ENCODE measurements around the gene C2orf15. TPM values are rescaled to one million over a fixed set of nuclear protein-coding genes. Genes with fewer than 3 reads are reported as not detected.
A peak's percentile ranks its signal among the peaks of the same experiment; 100 is the strongest.

C2orf15 gene
- total and polyA plus RNA-seq, 2 of the 8 experiments (the other 6 are each of a cell fraction or from before 2014, with no cell fraction given) = 3.6 to 6.5 TPM

DNA sequence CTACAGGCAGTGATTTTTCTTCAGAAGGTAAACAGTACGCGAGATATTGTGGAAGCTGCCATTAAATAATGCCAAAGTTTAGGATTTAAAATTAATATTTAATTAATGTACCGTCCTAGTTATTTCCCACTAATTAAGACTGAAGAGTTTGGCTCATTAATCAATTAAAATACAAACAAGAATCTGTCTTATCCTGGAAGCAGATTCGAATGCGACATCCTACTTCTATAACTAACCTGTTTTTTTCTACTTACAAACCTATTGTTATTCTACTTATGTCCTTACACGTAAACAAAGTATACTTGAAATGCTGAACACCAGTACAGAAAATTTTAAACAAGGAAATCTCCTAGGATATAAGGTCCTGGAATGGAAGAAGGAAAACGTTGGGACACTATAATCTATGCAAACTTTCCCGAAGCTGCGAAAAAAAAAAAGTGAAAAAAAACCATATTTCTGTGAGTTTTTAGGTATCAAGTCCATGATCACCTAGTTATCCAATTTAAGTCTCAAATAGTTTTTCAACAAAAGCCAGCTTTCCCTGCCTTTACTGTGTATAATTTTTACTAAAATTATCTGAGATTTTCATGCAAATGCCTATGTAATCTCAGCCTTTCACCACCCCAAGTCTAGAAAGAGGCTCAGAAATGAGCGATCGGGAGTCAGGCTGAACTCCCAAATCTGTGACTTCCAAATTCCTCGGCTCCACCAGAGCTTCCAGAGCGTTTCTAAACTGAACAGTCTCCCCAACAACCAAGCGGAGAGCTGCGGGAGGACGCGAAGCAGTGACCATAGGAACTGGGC is 1.2 kb upstream of the C2orf15 start:
- POLR2A ChIA-PET (ENCODE audit: partially characterized antibody) = interaction anchor here (0.6 to 5.0 kb wide), 10 partner anchors 8 to 1492 kb away, joined by 3 to 45 read pairs (median 4); partner anchors contain the start of genes LIPT1, MITD1, MRPL30 and TSGA10
- H3K9ac ChIP-seq (replicated peaks in 1 of 4; ENCODE audit: extremely low read depth in 1 of 4, low read depth in 3 of 4, low read length in 3 of 4) = peak overlapping the region in 3 of 4 experiments; percentile 31 to 44 (median 35); a peak in 4 of 7 replicates
- FAIRE-seq = no peak
- peak overlapping the region; percentile 86 to 89 for H3K4me2 ChIP-seq (ENCODE audit: insufficient read depth in 1 of 2, low read depth in 2 of 2, low read length in 2 of 2)
- H3K56ac ChIP-seq (replicated peaks; ENCODE audit: insufficient read length, low read depth, low read length) = no peak overlapping the region
- CTCF ChIA-PET (ENCODE audit: partially characterized antibody) = interaction anchor here (1.1 kb wide), 1 partner anchor 40 kb away, joined by 3 read pairs; no protein-coding TSS in a partner anchor
- DNase-seq (ENCODE audit: low read depth in 1 of 2, low spot score in 2 of 2) = no peak
- no peak overlapping the region for H2AK5ac ChIP-seq (ENCODE audit: low read depth, low read length)
- H3K4ac ChIP-seq (replicated peaks; ENCODE audit: insufficient read length, low read depth, low read length) = no peak overlapping the region
- no peak overlapping the region for H3K23ac ChIP-seq (ENCODE audit: insufficient read length)
- 31% methylated on average over 17 of the region's 17 CpGs; no CpG with 5 or more reads in 1 of the 2 experiments for WGBS, 2 experiments (ENCODE audit: extremely low coverage in 1 of 2, insufficient coverage in 1 of 2, insufficient read length in 1 of 2, insufficient replicate concordance in 2 of 2, low coverage in 1 of 2, low lambda C conversion rate in 2 of 2, missing lambda C conversion rate in 1 of 2)
- peaks cover 4 to 12% of the 10 kb centered on the region in 2 experiments; a peak in 3 of 4 replicates for H3K9me3 ChIP-seq (ENCODE audit: insufficient read depth in 2 of 2, low read depth in 1 of 2, low read length in 1 of 2)
- peaks cover 9% of the 10 kb centered on the region for H3K23me2 ChIP-seq (ENCODE audit: low read depth, low read length)
- no peak overlapping the region for H4K8ac ChIP-seq (ENCODE audit: extremely low read depth, insufficient read depth, low read length)
- no peak overlapping the region for H2BK20ac ChIP-seq (ENCODE audit: low read length)
- peak overlapping the region; percentile 36; the same call in 1 of the 2 replicates for H3K18ac ChIP-seq (ENCODE audit: extremely low read depth, low read length)
- H3K27ac ChIP-seq (ENCODE audit: low read depth, low read length) = no peak overlapping the region
- H3K4me3 ChIP-seq (ENCODE audit: extremely low read depth in 1 of 4, insufficient read depth in 2 of 4, low read depth in 3 of 4, low read length in 4 of 4) = peak overlapping the region; percentile 65 to 83 (median 82)
- H2AFZ ChIP-seq (ENCODE audit: low read length) = peak overlapping the region; percentile 77
- peaks cover 0 to 3% (median 0%) of the 10 kb centered on the region in 4 experiments; a peak in 1 of 8 replicates for H3K36me3 ChIP-seq (ENCODE audit: control insufficient read depth in 2 of 4, insufficient read depth in 4 of 4, low read length in 3 of 4)
- H3K4me1 ChIP-seq (replicated peaks in 1 of 4; ENCODE audit: control insufficient read depth in 3 of 4, insufficient read depth in 4 of 4, low read length in 3 of 4) = no peaks in the 10 kb centered on the region; a peak in 3 of 7 replicates
- no peak overlapping the region for H4K91ac ChIP-seq (replicated peaks; ENCODE audit: insufficient read length, low read length)
- no peaks in the 10 kb centered on the region for H4K20me1 ChIP-seq (replicated peaks in 1 of 2; ENCODE audit: control insufficient read depth in 1 of 2, insufficient read depth in 2 of 2, low read length in 2 of 2)
- H3K27me3 ChIP-seq (replicated peaks in 1 of 4; ENCODE audit: control insufficient read depth in 3 of 4, extremely low read depth in 1 of 4, insufficient read depth in 3 of 4, low read length in 3 of 4) = no peaks in the 10 kb centered on the region
- H2BK5ac ChIP-seq (ENCODE audit: low read depth, low read length) = 0 out of 2 replicates have a peak overlapping the region, but pooled peaks have one; percentile 81
- no peaks in the 10 kb centered on the region for H3K79me1 ChIP-seq (ENCODE audit: low read depth, low read length)
- H2BK12ac ChIP-seq (ENCODE audit: low read depth, low read length) = no peak overlapping the region
- peak overlapping the region; percentile 70 for H4K5ac ChIP-seq (ENCODE audit: insufficient read length, low read depth, low read length)
- H2BK120ac ChIP-seq (replicated peaks; ENCODE audit: low read depth, low read length) = no peak overlapping the region
- H3K79me2 ChIP-seq (ENCODE audit: control insufficient read depth in 1 of 2, insufficient read depth in 2 of 2, low read length in 2 of 2) = peaks cover 0 to 5% of the 10 kb centered on the region in 2 experiments; a peak in 1 of 4 replicates
- no peak overlapping the region for H2BK15ac ChIP-seq (ENCODE audit: low read length)
- H3K14ac ChIP-seq (ENCODE audit: insufficient read length) = no peak overlapping the region
- no peak for TF ChIP-seq MAFK (IDR thresholded peaks at IDR 0.05; ENCODE audit: low read depth, low read length)
- TF ChIP-seq SP1 (IDR thresholded peaks at IDR 0.05; ENCODE audit: low read depth, low read length) = no peak
- no peak for TF ChIP-seq POU5F1 (IDR thresholded peaks at IDR 0.05; ENCODE audit: low read depth, low read length)
- TF ChIP-seq PHF8 (conservative IDR thresholded peaks at IDR 0.05; ENCODE audit: low read depth, low read length) = no peak; the same call in 1 of the 2 replicates
- TF ChIP-seq SIX5 (IDR thresholded peaks at IDR 0.05; ENCODE audit: low read depth, low read length) = no peak
- TF ChIP-seq POLR2AphosphoS5 (IDR thresholded peaks at IDR 0.05; ENCODE audit: low read depth, low read length) = no peak
- no peak for TF ChIP-seq ZNF274 (IDR thresholded peaks at IDR 0.05; ENCODE audit: borderline replicate concordance, extremely low read depth, low read length)
- no peak for TF ChIP-seq RAD21 (IDR thresholded peaks at IDR 0.05 in 1 of 2, conservative IDR thresholded peaks at IDR 0.05 in 1 of 2; ENCODE audit: low read depth in 2 of 2, low read length in 2 of 2)
- TF ChIP-seq SIRT6 (IDR thresholded peaks at IDR 0.05; ENCODE audit: low read length) = no peak

All from H1 (cell line).